Stromal cell of bone marrow (primary cell): ENCODE data around the gene TIAM1.
A peak's percentile ranks its signal among the peaks of the same experiment; 100 is the strongest.
"Not testable (repeated sequence)": the region's sequence is repeated elsewhere in the genome, so short reads cannot be mapped to it uniquely, and the experiment has no call there.

Experiments used
- DNase-seq: peaks from one replicate; pipeline ENCODE4 v3.0.0-alpha.2; 2012; ENCODE audit warnings: low read depth

Gene TIAM1

GRCh38 chr21:31253684-31254083 lies 90.4 kb downstream of the TIAM1 start:
- DNase-seq, result no peak

- DNase-seq, result no peak
These were observed 91.5 kb downstream of the TIAM1 start for GRCh38 chr21:31252611-31253010.

- no peak for DNase-seq
These were observed 92.0 kb downstream of the TIAM1 start for GRCh38 chr21:31252091-31252490.

GRCh38 chr21:31251686-31252085 lies 92.4 kb downstream of the TIAM1 start:
- DNase-seq, result no peak

- no peak for DNase-seq
These were observed 95.5 kb downstream of the TIAM1 start for GRCh38 chr21:31248598-31248997.

- no peak for DNase-seq
These were observed 100.5 kb downstream of the TIAM1 start for GRCh38 chr21:31243611-31244010.

GRCh38 chr21:31236528-31236927 lies 107.5 kb downstream of the TIAM1 start:
- DNase-seq, result no peak

GRCh38 chr21:31235671-31236450 lies 108.2 kb downstream of the TIAM1 start:
- DNase-seq, result no peak

- no peak for DNase-seq
These were observed 109.1 kb downstream of the TIAM1 start for GRCh38 chr21:31234936-31235335.

- no peak for DNase-seq
These were observed 110.3 kb downstream of the TIAM1 start for GRCh38 chr21:31233711-31234110.

- no peak for DNase-seq
These were observed 111.7 kb downstream of the TIAM1 start for GRCh38 chr21:31232344-31232743.

GRCh38 chr21:31230937-31231336 lies 113.1 kb downstream of the TIAM1 start:
- DNase-seq, result no peak

GRCh38 chr21:31228723-31229122 lies 115.3 kb downstream of the TIAM1 start:
- DNase-seq, result not testable (repeated sequence)

GRCh38 chr21:31225713-31226112 lies 118.3 kb downstream of the TIAM1 start:
- no peak for DNase-seq

GRCh38 chr21:31222142-31222541 lies 121.9 kb downstream of the TIAM1 start:
- DNase-seq, result no peak

GRCh38 chr21:31221043-31221442 lies 123.0 kb downstream of the TIAM1 start:
- no peak for DNase-seq

GRCh38 chr21:31220575-31220974 lies 123.5 kb downstream of the TIAM1 start:
- peak; percentile 83 for DNase-seq

GRCh38 chr21:31218830-31219608 lies 125.0 kb downstream of the TIAM1 start:
- peak; percentile 63 for DNase-seq

- no peak for DNase-seq
These were observed 127.9 kb downstream of the TIAM1 start for GRCh38 chr21:31216206-31216605.

- no peak for DNase-seq
These were observed 130.3 kb downstream of the TIAM1 start for GRCh38 chr21:31213787-31214186.

GRCh38 chr21:31211836-31212235 lies 132.2 kb downstream of the TIAM1 start:
- no peak for DNase-seq

GRCh38 chr21:31205412-31205811 lies 138.6 kb downstream of the TIAM1 start:
- no peak for DNase-seq

GRCh38 chr21:31204801-31205200 lies 139.3 kb downstream of the TIAM1 start:
- no peak for DNase-seq
